ENCODE data around the gene GAREM2. TPM values are rescaled to one million over a fixed set of nuclear protein-coding genes. Genes with fewer than 3 reads are reported as not detected.

GAREM2 gene
- total and polyA plus RNA-seq, 3 experiments from 2014 or later = 3.1 to 3.3 (median 3.2) TPM

DNA sequence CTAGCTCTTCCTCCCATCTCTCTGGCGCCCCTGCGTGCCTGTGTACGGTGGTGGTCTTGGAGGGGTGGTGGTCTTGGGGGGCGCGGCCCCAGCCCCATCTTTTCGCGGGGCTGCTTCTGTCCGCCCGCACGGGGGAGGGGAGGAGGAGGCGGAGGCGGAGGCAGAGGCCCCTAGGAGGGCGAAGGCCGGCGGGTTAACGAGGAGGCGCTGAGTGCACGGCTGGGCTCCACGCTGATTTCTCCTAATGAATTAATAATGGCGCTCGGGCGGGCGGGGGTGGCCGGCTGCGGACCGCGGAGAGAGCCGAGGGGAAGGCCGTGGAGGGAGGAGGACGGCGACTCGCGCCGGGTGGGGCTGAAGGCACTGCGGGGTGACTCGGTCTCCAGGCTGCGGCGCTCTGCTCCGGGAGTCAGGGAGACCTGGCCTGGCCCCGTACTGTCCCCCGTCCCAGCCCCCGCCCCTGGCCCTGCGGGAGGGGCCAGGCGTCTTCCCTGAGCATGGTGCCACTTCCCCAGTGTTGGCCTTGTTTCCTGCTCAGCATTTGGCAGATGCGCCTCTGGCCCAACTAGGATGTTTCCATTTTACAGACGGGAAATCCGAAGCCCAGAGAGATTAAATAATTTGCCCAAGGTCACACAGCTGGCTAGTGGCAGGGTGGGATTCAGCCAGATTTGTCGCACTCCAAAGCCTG is 6.0 kb downstream of the GAREM2 start:
- no peak for DNase-seq
- Mint-ChIP-seq H3K27ac (peak overlapping the region in 1 of 8 donors; percentile 77), H3K36me3 (peaks cover 0 to 3% (median 0%) of the 10 kb centered on the region in 3 donors), H3K27me3 (peaks cover 15 to 36% of the 10 kb centered on the region in 2 donors), H3K9me3 (no peaks in the 10 kb centered on the region), H3K4me3 (peak overlapping the region; percentile 48 to 84 (median 73)), H3K4me1 (peaks cover 16 to 19% (median 17%) of the 10 kb centered on the region in 3 donors)
- H3K4me3 ChIP-seq (ENCODE audit: low read length) = peak overlapping the region; percentile 17
- H3K27ac ChIP-seq (ENCODE audit: low read depth, low read length) = no peak overlapping the region
- no peaks in the 10 kb centered on the region for H3K36me3 ChIP-seq (ENCODE audit: insufficient read depth, low read length)
- POLR2A ChIA-PET = interaction anchor here (0.6 kb wide), 2 partner anchors 224 to 657 kb away, joined by 3 to 9 read pairs; no protein-coding TSS in a partner anchor
- no peaks in the 10 kb centered on the region for H3K9me3 ChIP-seq (ENCODE audit: low read length)
- CTCF ChIA-PET = no interaction called here
- peaks cover 7% of the 10 kb centered on the region for H3K27me3 ChIP-seq (ENCODE audit: insufficient read depth, low read length, poor library complexity, severe bottlenecking)
- H3K4me1 ChIP-seq (ENCODE audit: insufficient read depth, low read length) = peaks cover 5% of the 10 kb centered on the region

DNA sequence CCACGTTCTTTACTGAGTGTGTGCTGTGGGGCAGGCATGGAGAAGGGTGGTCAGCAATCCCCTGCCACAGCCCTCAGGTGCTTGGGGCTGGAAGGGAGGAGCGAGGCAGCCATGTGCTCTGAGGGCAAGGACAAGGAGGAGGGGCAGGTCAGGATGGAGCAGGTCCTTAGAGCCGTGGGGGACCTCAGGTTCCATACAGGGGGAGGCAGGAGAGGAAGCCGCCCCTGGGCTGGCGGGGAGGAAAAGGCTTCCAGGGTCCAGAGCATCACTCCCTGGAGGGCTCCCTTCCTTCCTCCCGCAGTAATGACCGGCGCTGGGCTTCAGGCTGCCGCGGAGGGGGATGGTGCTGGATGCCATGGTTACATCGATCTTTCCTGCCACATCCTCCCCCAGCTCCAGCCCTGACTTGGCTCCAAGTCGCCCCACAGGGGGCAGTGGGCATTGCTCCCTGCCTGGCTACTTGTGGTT is 6.6 kb downstream of the GAREM2 start:
- H3K9me3 Mint-ChIP-seq = no peaks in the 10 kb centered on the region
- CTCF ChIA-PET = no interaction called here
- POLR2A ChIA-PET = interaction anchor here (0.6 kb wide), 1 partner anchor 658 kb away, joined by 9 read pairs; no protein-coding TSS in a partner anchor
- peaks cover 2% of the 10 kb centered on the region for H3K27me3 ChIP-seq (ENCODE audit: insufficient read depth, low read length, poor library complexity, severe bottlenecking)
- peaks cover 5% of the 10 kb centered on the region for H3K4me1 ChIP-seq (ENCODE audit: insufficient read depth, low read length)
- H3K4me3 Mint-ChIP-seq = peak overlapping the region; percentile 48 to 84 (median 67)
- no peaks in the 10 kb centered on the region for H3K36me3 ChIP-seq (ENCODE audit: insufficient read depth, low read length)
- peak overlapping the region; percentile 17 for H3K4me3 ChIP-seq (ENCODE audit: low read length)
- H3K36me3 Mint-ChIP-seq = peaks cover 0 to 3% (median 0%) of the 10 kb centered on the region in 3 donors
- H3K9me3 ChIP-seq (ENCODE audit: low read length) = no peaks in the 10 kb centered on the region
- peaks cover 12 to 32% of the 10 kb centered on the region in 2 donors for H3K27me3 Mint-ChIP-seq
- no peak overlapping the region for H3K27ac Mint-ChIP-seq
- no peak overlapping the region for H3K27ac ChIP-seq (ENCODE audit: low read depth, low read length)
- peaks cover 14 to 17% (median 15%) of the 10 kb centered on the region in 3 donors for H3K4me1 Mint-ChIP-seq
- DNase-seq = no peak

DNA sequence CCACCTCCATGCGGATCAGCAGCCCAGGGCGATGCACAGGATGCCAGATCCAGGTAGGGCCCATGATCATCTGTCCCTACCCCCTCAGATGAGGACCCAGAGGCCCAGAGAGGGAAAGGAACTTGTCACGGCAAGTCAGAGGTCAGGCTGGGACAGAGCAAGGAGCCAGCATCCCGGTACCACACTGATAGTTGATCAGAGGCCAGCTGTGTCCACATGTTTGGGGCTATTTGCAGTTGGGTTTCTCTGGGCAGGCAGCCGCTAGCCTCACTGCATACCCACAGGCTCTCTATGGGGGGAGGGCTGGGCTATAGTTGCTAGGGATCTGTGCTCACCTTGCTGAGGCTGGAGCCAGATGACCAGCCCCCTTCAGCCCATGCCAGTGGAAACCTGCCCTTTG is 9.6 kb downstream of the GAREM2 start:
- DNase-seq = no peak
- Mint-ChIP-seq H3K4me1 (peaks cover 16 to 35% (median 33%) of the 10 kb centered on the region in 3 donors), H3K27ac (no peak overlapping the region), H3K4me3 (peak overlapping the region in 2 of 7 donors; percentile 38 to 87), H3K27me3 (peaks cover 6 to 15% of the 10 kb centered on the region in 2 donors), H3K36me3 (peaks cover 0 to 3% (median 0%) of the 10 kb centered on the region in 3 donors), H3K9me3 (no peaks in the 10 kb centered on the region)
- ChIA-PET CTCF (interaction anchor here (1.7 kb wide), 1 partner anchor 11 kb away, joined by 3 read pairs; no protein-coding TSS in a partner anchor), POLR2A (no interaction called here)
- Histone ChIP-seq H3K4me3 (ENCODE audit: low read length) (no peak overlapping the region), H3K27me3 (ENCODE audit: insufficient read depth, low read length, poor library complexity, severe bottlenecking) (no peaks in the 10 kb centered on the region), H3K27ac (ENCODE audit: low read depth, low read length) (no peak overlapping the region), H3K4me1 (ENCODE audit: insufficient read depth, low read length) (peaks cover 14% of the 10 kb centered on the region), H3K9me3 (ENCODE audit: low read length) (no peaks in the 10 kb centered on the region), H3K36me3 (ENCODE audit: insufficient read depth, low read length) (no peaks in the 10 kb centered on the region)

DNA sequence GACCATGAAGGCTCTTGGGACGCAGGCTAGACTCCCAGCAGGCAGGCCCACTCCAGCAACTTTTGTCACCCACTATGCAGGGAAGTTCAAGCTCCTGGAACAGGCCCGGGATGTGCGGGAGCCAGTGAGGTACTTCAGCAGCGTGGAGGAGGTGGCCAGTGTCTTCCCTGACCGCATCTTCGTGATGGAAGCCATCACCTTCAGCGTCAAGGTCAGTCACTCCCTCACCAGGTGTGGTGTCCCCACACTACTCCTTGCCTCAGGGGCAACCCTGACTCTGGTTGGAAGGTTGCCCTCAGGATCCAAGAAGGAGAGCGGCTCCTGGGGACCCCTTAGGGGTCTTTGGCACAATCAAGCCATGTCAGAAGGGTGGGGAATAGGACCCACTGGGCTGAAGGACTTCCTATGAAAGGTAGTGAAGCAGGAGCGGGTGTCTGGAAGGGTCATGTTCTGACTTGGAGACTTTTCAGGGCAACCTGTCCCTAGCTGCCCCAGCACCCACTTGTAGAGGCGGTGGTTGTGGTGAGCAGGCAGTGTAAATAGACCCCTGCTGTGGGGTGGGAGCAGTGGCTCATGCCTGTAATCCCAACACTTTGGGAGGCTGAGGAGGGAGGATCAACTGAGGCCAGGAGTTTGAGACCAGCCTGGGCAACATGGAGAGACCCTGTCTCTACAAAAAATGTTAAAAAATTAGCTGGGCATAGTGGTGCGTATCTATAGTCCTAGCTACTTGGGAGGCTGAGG is 10.2 kb downstream of the GAREM2 start:
- CTCF ChIA-PET = interaction anchor here (1.3 to 2.3 kb wide), 4 partner anchors 11 to 204 kb away, joined by 3 to 22 read pairs (median 5); no protein-coding TSS in a partner anchor
- Mint-ChIP-seq H3K27ac (peak overlapping the region in 2 of 8 donors; percentile 24 to 76), H3K27me3 (peaks cover 6 to 15% of the 10 kb centered on the region in 2 donors), H3K36me3 (peaks cover 0 to 3% (median 0%) of the 10 kb centered on the region in 3 donors), H3K4me3 (peak overlapping the region; percentile 69 to 87 (median 78)), H3K9me3 (no peaks in the 10 kb centered on the region), H3K4me1 (peaks cover 16 to 38% (median 33%) of the 10 kb centered on the region in 3 donors)
- POLR2A ChIA-PET = interaction anchor here (1.9 kb wide), 1 partner anchor 10 kb away, joined by 6 read pairs; the partner anchor contains the start of gene GAREM2
- Histone ChIP-seq H3K36me3 (ENCODE audit: insufficient read depth, low read length) (no peaks in the 10 kb centered on the region), H3K4me1 (ENCODE audit: insufficient read depth, low read length) (peaks cover 14% of the 10 kb centered on the region), H3K27me3 (ENCODE audit: insufficient read depth, low read length, poor library complexity, severe bottlenecking) (no peaks in the 10 kb centered on the region), H3K27ac (ENCODE audit: low read depth, low read length) (no peak overlapping the region), H3K9me3 (ENCODE audit: low read length) (no peaks in the 10 kb centered on the region), H3K4me3 (ENCODE audit: low read length) (no peak overlapping the region)
- no peak for DNase-seq

DNA sequence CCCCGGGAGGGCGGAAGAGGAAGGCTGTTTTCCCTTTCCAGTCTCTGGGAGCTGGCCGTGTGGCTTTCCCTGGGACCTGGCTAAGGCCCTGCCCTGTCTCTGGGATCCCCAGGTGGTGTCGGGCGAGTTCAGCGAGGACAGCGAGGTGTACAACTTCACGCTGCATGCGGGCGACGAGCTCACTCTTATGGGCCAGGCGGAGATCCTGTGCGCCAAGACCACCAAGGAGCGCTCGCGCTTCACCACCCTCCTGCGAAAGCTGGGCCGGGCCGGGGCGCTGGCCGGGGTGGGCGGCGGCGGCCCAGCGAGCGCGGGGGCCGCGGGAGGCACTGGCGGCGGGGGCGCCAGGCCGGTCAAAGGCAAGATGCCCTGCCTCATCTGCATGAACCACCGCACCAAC is 11.2 kb downstream of the GAREM2 start:
- Mint-ChIP-seq H3K36me3 (peaks cover 0 to 3% (median 3%) of the 10 kb centered on the region in 3 donors), H3K27me3 (peaks cover 6 to 14% of the 10 kb centered on the region in 2 donors), H3K4me3 (peak overlapping the region; percentile 71 to 87 (median 78)), H3K27ac (peak overlapping the region in 5 of 8 donors; percentile 64 to 85 (median 76)), H3K9me3 (no peaks in the 10 kb centered on the region), H3K4me1 (peaks cover 16 to 44% (median 34%) of the 10 kb centered on the region in 3 donors)
- H3K27me3 ChIP-seq (ENCODE audit: insufficient read depth, low read length, poor library complexity, severe bottlenecking) = no peaks in the 10 kb centered on the region
- no peak for DNase-seq
- CTCF ChIA-PET = interaction anchor here (0.6 to 2.3 kb wide), 21 partner anchors 8 to 510 kb away, joined by 3 to 22 read pairs (median 4); partner anchors contain the start of genes GAREM2, RAB10 and SELENOI
- POLR2A ChIA-PET = interaction anchor here (0.9 to 1.9 kb wide), 8 partner anchors 9 to 306 kb away, joined by 3 to 8 read pairs (median 5); partner anchors contain the start of genes ASXL2, GAREM2, HADHA and HADHB
- H3K36me3 ChIP-seq (ENCODE audit: insufficient read depth, low read length) = no peaks in the 10 kb centered on the region
- peaks cover 13% of the 10 kb centered on the region for H3K4me1 ChIP-seq (ENCODE audit: insufficient read depth, low read length)
- no peak overlapping the region for H3K27ac ChIP-seq (ENCODE audit: low read depth, low read length)
- no peaks in the 10 kb centered on the region for H3K9me3 ChIP-seq (ENCODE audit: low read length)
- H3K4me3 ChIP-seq (ENCODE audit: low read length) = peak overlapping the region; percentile 63

DNA sequence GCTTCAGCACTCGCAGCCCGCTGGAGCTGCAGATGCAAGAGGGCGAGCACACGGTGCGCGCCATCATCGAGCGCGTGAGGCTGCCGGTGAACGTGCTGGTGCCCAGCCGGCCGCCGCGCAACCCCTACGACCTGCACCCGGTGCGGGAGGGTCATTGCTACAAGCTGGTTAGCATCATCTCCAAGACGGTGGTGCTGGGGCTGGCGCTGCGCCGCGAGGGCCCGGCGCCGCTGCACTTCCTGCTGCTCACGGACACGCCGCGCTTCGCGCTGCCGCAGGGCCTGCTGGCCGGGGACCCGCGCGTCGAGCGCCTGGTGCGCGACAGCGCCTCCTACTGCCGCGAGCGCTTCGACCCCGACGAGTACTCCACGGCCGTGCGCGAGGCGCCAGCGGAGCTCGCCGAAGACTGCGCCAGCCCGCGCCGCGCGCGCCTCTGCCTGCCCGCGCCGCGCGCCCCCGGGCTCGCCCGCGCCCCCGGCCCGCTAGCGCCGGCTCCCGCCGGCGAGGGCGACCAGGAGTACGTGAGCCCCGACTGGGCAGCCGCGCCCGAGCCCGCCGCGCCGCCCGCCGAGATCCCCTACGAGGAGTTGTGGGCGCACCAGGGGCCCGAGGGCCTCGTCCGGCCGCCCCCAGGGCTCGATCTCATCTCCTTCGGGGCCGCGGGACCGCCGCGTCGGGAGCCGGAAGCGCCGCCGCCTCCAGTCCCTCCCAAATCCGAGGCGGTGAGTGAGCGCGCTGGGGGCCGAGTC is 11.8 kb downstream of the GAREM2 start:
- Mint-ChIP-seq H3K27ac (peak overlapping the region in 2 of 8 donors; percentile 46 to 59), H3K4me3 (peak overlapping the region; percentile 82 to 93 (median 84)), H3K4me1 (peaks cover 15 to 41% (median 35%) of the 10 kb centered on the region in 3 donors), H3K36me3 (peaks cover 0 to 7% (median 3%) of the 10 kb centered on the region in 3 donors), H3K27me3 (peaks cover 6 to 11% of the 10 kb centered on the region in 2 donors), H3K9me3 (no peaks in the 10 kb centered on the region)
- H3K27me3 ChIP-seq (ENCODE audit: insufficient read depth, low read length, poor library complexity, severe bottlenecking) = no peaks in the 10 kb centered on the region
- POLR2A ChIA-PET = interaction anchor here (0.8 to 1.9 kb wide), 9 partner anchors 9 to 306 kb away, joined by 3 to 8 read pairs (median 4); partner anchors contain the start of genes ASXL2, GAREM2, HADHA and HADHB
- peaks cover 8% of the 10 kb centered on the region for H3K4me1 ChIP-seq (ENCODE audit: insufficient read depth, low read length)
- H3K36me3 ChIP-seq (ENCODE audit: insufficient read depth, low read length) = no peaks in the 10 kb centered on the region
- H3K4me3 ChIP-seq (ENCODE audit: low read length) = peak overlapping the region; percentile 63
- H3K9me3 ChIP-seq (ENCODE audit: low read length) = no peaks in the 10 kb centered on the region
- H3K27ac ChIP-seq (ENCODE audit: low read depth, low read length) = peak overlapping the region; percentile 57
- CTCF ChIA-PET = interaction anchor here (0.6 to 2.3 kb wide), 27 partner anchors 8 to 511 kb away, joined by 3 to 22 read pairs (median 4); partner anchors contain the start of genes GAREM2, RAB10 and SELENOI
- DNase-seq = peak; percentile 76 to 89 (median 85)
